ENCODE data around the gene PARVB. TPM values are rescaled to one million over a fixed set of nuclear protein-coding genes. Genes with fewer than 3 reads are reported as not detected.

The PARVB gene
- total RNA-seq, 1 donor from 2014 or later, result 49.3 TPM

DNA sequence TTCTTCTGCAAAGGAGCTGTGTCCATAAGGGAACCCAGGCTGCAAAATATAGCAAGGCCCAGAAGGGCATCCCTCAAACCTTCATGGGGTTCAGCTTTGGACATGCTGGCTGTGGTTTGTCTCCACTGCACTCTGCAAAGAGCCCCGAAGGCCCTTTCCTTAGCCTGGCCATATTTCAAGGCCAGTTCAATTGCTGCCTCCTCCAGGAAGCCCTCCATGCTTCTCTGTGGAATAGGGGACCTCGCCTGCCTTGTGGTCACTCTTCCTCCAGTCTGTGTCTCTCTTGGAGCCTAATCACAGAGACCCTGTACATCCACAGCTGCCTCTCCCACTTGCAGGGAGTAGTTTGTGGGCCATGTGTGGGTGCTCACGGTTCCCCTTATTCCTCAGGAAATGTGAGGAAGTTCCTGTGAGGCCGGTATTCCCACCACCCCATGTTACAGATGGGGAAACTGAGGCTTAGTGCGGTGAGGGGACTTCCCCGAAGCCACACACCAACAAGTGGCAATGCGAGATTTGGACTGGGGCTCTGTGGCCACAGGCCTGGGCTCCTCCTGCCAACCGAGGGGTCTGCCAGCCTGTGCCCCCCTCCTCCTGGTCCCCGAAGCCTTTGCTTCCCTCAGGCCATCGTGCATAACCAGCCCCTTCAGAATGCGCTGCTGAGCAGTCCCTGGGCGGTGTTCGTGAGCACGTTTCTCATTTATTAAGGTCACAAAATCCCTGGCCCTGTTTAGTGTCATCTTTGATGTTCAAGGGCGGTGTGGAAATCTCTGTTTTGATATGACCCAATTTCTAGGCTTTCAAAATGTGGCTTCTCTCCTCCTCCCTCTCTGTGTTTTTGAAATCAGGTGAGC is 65.8 kb downstream of the PARVB start:
- intact Hi-C loops (cut with DNase I), result no loop called here

DNA sequence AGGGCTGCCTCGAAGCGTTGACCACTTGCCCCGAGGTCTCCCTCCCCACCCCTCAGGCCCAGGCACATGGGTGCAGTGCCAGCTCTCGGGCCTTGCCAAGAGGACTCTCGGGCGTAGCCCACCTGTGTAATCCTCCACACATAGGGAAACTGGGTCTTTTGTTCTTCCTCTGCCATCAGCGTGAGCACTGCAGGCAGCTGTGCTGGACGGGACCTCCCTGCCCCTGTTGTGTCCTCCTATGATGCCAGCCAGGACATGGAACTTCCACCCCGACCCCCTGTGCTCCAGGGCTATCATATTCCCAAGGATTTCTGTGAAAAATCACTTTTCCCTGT is 66.4 kb downstream of the PARVB start:
- ATAC-seq (no peak), DNase-seq (no peak)
- intact Hi-C loops (cut with DNase I), result no loop called here
- Histone ChIP-seq H3K36me3 (no peaks in the 10 kb centered on the region), H3K4me3 (no peak overlapping the region), H3K27me3 (no peaks in the 10 kb centered on the region), H3K9me3 (no peaks in the 10 kb centered on the region), H3K27ac (no peak overlapping the region), H3K4me1 (peaks cover 19% of the 10 kb centered on the region)
- TF ChIP-seq, protein P1, sequence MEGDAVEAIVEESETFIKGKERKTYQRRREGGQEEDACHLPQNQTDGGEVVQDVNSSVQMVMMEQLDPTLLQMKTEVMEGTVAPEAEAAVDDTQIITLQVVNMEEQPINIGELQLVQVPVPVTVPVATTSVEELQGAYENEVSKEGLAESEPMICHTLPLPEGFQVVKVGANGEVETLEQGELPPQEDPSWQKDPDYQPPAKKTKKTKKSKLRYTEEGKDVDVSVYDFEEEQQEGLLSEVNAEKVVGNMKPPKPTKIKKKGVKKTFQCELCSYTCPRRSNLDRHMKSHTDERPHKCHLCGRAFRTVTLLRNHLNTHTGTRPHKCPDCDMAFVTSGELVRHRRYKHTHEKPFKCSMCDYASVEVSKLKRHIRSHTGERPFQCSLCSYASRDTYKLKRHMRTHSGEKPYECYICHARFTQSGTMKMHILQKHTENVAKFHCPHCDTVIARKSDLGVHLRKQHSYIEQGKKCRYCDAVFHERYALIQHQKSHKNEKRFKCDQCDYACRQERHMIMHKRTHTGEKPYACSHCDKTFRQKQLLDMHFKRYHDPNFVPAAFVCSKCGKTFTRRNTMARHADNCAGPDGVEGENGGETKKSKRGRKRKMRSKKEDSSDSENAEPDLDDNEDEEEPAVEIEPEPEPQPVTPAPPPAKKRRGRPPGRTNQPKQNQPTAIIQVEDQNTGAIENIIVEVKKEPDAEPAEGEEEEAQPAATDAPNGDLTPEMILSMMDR (IDR thresholded peaks at IDR 0.05), result no peak

More for the DNA sequence above, 65.8 kb downstream of the PARVB start:
- H3K9me3 ChIP-seq, result no peaks in the 10 kb centered on the region
- peaks cover 20% of the 10 kb centered on the region for H3K4me1 ChIP-seq
- ATAC-seq (no peak), DNase-seq (no peak)
- H3K4me3 ChIP-seq, result no peak overlapping the region
- TF ChIP-seq, protein P1 (IDR thresholded peaks at IDR 0.05), result no peak
- H3K36me3 ChIP-seq, result no peaks in the 10 kb centered on the region
- H3K27ac ChIP-seq, result no peak overlapping the region
- H3K27me3 ChIP-seq, result no peaks in the 10 kb centered on the region

DNA sequence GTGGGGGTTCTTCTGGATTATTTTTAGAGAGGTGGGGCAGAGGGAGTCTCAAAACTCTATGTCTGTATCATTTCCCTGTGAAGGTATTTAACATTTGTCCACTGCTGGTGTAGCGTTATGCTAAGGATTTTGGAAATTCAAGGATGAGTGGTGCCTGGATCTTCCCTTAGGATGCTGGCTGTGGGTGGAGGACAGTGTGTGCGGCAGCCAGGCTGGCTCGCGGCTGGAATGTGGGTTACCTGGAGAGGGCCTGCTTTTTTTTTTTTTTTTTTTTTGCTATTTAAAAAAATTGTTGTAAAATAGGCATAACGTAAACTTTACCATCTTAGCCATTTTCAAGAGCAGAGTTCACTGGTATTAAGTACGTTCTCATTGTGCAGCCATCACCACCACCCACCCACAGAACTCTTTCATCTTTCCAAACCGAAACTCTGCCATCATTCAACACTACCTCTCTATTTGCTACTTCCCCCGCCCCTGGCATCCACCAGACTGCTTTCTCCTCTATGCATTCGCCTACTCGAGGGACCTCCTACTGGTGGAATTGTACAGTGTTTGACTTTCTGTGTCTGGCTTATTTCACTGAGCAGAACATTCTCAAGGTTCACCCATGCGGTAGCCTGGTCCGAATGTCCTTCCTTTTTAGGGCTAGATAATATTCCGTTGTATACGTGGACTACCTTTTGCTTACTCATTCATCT is 67.1 kb downstream of the PARVB start:
- no peak overlapping the region for H3K4me3 ChIP-seq
- TF ChIP-seq, protein P1 (IDR thresholded peaks at IDR 0.05), result no peak
- H3K27ac ChIP-seq, result no peak overlapping the region
- ATAC-seq, result no peak
- peaks cover 6% of the 10 kb centered on the region for H3K36me3 ChIP-seq
- intact Hi-C loops (cut with DNase I), result no loop called here
- H3K4me1 ChIP-seq, result peaks cover 13% of the 10 kb centered on the region
- DNase-seq, result no peak
- no peaks in the 10 kb centered on the region for H3K9me3 ChIP-seq
- no peaks in the 10 kb centered on the region for H3K27me3 ChIP-seq

DNA sequence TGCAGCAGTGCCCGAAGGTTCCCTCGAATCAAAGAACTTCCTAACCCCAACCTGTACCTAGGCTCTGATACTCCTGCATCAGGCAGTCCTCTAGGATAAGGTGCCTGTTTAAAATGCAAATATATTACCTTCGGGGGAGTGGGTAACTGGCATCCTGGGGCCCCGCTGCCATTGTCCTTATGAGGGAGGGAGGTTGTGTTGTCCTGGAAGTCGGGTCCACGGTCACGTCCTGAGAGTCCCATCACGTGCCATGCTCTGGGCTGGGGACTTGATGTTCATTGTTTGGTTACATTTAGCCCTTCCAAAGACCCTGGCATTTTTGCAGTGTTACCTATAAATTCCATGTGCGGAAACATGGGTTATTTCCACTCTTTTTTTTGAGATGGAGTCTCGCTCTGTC is 67.6 kb downstream of the PARVB start:
- H3K9me3 ChIP-seq, result no peaks in the 10 kb centered on the region
- no peak overlapping the region for H3K27ac ChIP-seq
- no peak overlapping the region for H3K4me3 ChIP-seq
- TF ChIP-seq, protein P1 (IDR thresholded peaks at IDR 0.05), result no peak
- no peaks in the 10 kb centered on the region for H3K27me3 ChIP-seq
- no peak for DNase-seq
- ATAC-seq, result no peak
- intact Hi-C loops (cut with DNase I), result no loop called here
- H3K4me1 ChIP-seq, result peaks cover 12% of the 10 kb centered on the region
- H3K36me3 ChIP-seq, result peaks cover 12% of the 10 kb centered on the region

DNA sequence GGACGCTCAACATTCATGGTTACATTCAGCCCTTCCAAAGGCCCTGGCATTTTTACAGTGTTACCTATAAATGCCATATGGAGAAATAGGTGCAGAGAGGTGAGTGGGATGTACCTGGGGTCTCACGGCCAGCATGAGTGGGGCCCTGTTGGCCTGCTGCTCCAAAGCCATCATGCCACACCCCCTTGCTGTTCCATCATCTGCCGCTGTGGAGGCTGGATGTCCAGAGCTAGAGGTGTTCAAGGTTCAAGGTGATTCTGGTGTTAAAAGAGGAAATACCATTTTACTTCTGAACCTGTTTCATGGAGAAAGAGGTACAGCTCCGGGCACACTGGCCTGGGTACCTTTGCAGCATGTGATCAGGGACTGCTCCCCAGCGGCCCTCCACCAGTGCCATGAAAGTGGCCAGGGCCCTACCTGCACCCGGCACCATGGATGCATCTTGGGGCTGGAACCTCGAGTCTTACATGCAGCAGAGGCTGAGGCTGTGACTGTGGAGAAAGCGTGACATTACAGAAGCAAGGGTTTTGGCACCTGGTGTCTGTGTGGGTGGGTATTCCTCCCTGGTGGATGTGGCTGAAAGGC is 68.6 kb downstream of the PARVB start:
- TF ChIP-seq, protein P1 (IDR thresholded peaks at IDR 0.05), result no peak
- Histone ChIP-seq H3K36me3 (peaks cover 14% of the 10 kb centered on the region), H3K27me3 (no peaks in the 10 kb centered on the region), H3K4me3 (no peak overlapping the region), H3K9me3 (no peaks in the 10 kb centered on the region), H3K4me1 (peaks cover 12% of the 10 kb centered on the region), H3K27ac (no peak overlapping the region)
- no peak for ATAC-seq
- no peak for DNase-seq
- intact Hi-C loops (cut with DNase I), result no loop called here

Data from upper lobe of right lung (tissue), 1 donor.